ENCODE data around the gene C1orf53. TPM values are rescaled to one million over a fixed set of nuclear protein-coding genes. Genes with fewer than 3 reads are reported as not detected.
"Not testable (repeated sequence)": the region's sequence is repeated elsewhere in the genome, so short reads cannot be mapped to it uniquely, and the experiment has no call there.

Gene C1orf53
- 1 to 10 TPM in 1 of 2 donors, not detected in 1; 1.8 TPM for total RNA-seq

GRCh38 chr1:197902454-197903195, at the start of gene C1orf53:
Gene C1orf53, plus strand, starts transcription at chr1:197902630. Its CDS starts 20 bp downstream, at chr1:197902650.
- H3K4me1 Mint-ChIP-seq (ENCODE audit: low read depth in 2 of 2) = peaks cover 9 to 18% of the 10 kb centered on the region in 2 donors
- peak within 1 kb of the TSS; percentile 58 to 71 for H3K27ac Mint-ChIP-seq
- peak; percentile 98 for ATAC-seq
- peak; percentile 91 for DNase-seq (ENCODE audit: low spot score)
- H3K27me3 Mint-ChIP-seq = peaks cover 31 to 43% of the 10 kb centered on the region in 2 donors
- no peaks in the 10 kb centered on the region for H3K9me3 Mint-ChIP-seq
- H3K4me3 Mint-ChIP-seq = peak within 1 kb of the TSS; percentile 91
- H3K36me3 Mint-ChIP-seq = no peaks in the 10 kb centered on the region

- DNase-seq (ENCODE audit: low spot score); ATAC-seq; H3K9me3 Mint-ChIP-seq; H3K4me1 Mint-ChIP-seq (ENCODE audit: low read depth in 2 of 2); H3K27ac Mint-ChIP-seq; H3K4me3 Mint-ChIP-seq; H3K36me3 Mint-ChIP-seq: not testable (repeated sequence)
- peaks cover 9 to 10% of the 10 kb centered on the region in 2 donors for H3K27me3 Mint-ChIP-seq
Measured at GRCh38 chr1:197855751-197856150, 46.7 kb upstream of the C1orf53 start.

DNA sequence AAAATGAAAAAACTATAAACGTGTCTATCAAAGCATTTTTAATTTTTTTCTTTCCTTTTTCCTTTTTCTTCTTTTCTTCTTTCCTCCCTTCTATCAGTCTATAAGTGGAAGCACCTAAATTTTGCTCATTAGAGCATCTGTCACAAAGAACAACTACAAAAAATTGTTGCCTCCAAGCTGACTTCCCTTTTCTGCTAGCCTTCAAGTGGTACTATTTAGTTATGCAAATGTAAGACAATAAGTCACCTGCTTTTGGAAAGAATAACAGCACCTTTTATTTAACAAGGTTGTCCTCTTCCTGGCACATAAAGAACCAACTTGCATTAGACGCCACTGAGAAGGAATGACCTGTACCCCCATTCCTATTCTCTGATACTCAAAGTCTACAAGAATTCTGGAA, 45.0 kb upstream of the C1orf53 start:
- DNase-seq (ENCODE audit: low spot score) (no peak), ATAC-seq (no peak)
- Mint-ChIP-seq H3K9me3 (no peaks in the 10 kb centered on the region), H3K4me1 (ENCODE audit: low read depth in 2 of 2) (peaks cover 0 to 3% of the 10 kb centered on the region in 2 donors), H3K27me3 (peaks cover 0 to 2% of the 10 kb centered on the region in 2 donors), H3K27ac (no peak overlapping the region), H3K36me3 (no peaks in the 10 kb centered on the region), H3K4me3 (no peak overlapping the region)

GRCh38 chr1:197859024-197859423, 43.4 kb upstream of the C1orf53 start:
- no peaks in the 10 kb centered on the region for H3K9me3 Mint-ChIP-seq
- ATAC-seq (no peak), DNase-seq (ENCODE audit: low spot score) (no peak)
- no peaks in the 10 kb centered on the region for H3K36me3 Mint-ChIP-seq
- H3K4me1 Mint-ChIP-seq (ENCODE audit: low read depth in 2 of 2) = peaks cover 0 to 3% of the 10 kb centered on the region in 2 donors
- no peak overlapping the region for H3K27ac Mint-ChIP-seq
- H3K27me3 Mint-ChIP-seq = peaks cover 0 to 3% of the 10 kb centered on the region in 2 donors
- H3K4me3 Mint-ChIP-seq = no peak overlapping the region

DNA sequence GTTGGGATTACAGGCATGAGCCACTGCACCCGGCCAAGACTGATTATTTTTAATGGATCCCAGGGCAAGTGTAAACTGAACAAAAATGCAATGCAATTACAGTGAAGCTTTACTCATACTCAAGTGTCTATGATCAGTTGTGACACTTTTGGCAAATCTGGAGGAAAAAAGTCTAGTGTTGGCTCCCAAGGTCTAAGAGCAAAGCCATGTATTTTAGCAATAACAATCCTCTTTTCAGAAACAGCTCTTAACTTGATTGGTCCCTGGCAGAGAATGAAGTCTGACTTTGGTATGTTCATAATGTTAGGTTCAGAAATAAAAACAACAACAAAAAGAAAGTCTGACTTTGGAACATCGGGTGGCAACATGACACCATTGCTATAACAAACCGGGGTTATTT, 40.2 kb upstream of the C1orf53 start:
- H3K4me1 Mint-ChIP-seq (ENCODE audit: low read depth in 2 of 2) = no peaks in the 10 kb centered on the region
- no peak for DNase-seq (ENCODE audit: low spot score)
- H3K9me3 Mint-ChIP-seq = no peaks in the 10 kb centered on the region
- H3K4me3 Mint-ChIP-seq = no peak overlapping the region
- H3K36me3 Mint-ChIP-seq = no peaks in the 10 kb centered on the region
- no peak overlapping the region for H3K27ac Mint-ChIP-seq
- no peak for ATAC-seq
- H3K27me3 Mint-ChIP-seq = peaks cover 0 to 3% of the 10 kb centered on the region in 2 donors

- H3K27me3 Mint-ChIP-seq = peaks cover 0 to 3% of the 10 kb centered on the region in 2 donors
- no peak overlapping the region for H3K27ac Mint-ChIP-seq
- ATAC-seq (no peak), DNase-seq (ENCODE audit: low spot score) (no peak)
- H3K9me3 Mint-ChIP-seq = no peaks in the 10 kb centered on the region
- no peaks in the 10 kb centered on the region for H3K36me3 Mint-ChIP-seq
- no peak overlapping the region for H3K4me3 Mint-ChIP-seq
- no peaks in the 10 kb centered on the region for H3K4me1 Mint-ChIP-seq (ENCODE audit: low read depth in 2 of 2)
Measured at GRCh38 chr1:197862671-197863070, 39.8 kb upstream of the C1orf53 start.

DNA sequence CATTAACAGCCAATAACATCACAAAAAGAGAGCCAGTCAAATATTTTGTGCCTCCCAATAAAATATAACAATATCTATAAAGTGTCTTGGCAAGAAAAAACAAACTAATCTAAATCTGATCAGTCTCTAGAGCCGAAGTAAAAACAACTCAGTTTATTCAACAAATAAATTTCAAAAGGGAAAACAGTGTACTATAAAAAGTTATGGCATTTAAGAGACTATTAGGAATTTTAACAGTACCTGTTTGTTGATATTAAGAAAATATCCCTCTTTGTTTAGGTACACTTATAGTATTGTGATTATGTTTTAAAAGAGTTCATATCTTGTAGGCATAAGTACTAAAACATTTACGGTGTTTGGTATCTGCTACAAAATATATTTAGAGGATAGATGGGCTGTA, 36.6 kb upstream of the C1orf53 start:
- DNase-seq (ENCODE audit: low spot score) (no peak), ATAC-seq (no peak)
- Mint-ChIP-seq H3K36me3 (no peaks in the 10 kb centered on the region), H3K4me3 (no peak overlapping the region), H3K9me3 (no peaks in the 10 kb centered on the region), H3K27ac (no peak overlapping the region), H3K27me3 (peaks cover 0 to 3% of the 10 kb centered on the region in 2 donors), H3K4me1 (ENCODE audit: low read depth in 2 of 2) (peaks cover 0 to 3% of the 10 kb centered on the region in 2 donors)

- H3K27me3 Mint-ChIP-seq = no peaks in the 10 kb centered on the region
- peak; percentile 77 to 78 for ATAC-seq
- DNase-seq (ENCODE audit: low spot score) = peak; percentile 73
- H3K27ac Mint-ChIP-seq = no peak overlapping the region
- no peaks in the 10 kb centered on the region for H3K9me3 Mint-ChIP-seq
- no peak overlapping the region for H3K4me3 Mint-ChIP-seq
- peaks cover 0 to 3% of the 10 kb centered on the region in 2 donors for H3K4me1 Mint-ChIP-seq (ENCODE audit: low read depth in 2 of 2)
- H3K36me3 Mint-ChIP-seq = no peaks in the 10 kb centered on the region
Measured at GRCh38 chr1:197868751-197869489, 33.5 kb upstream of the C1orf53 start.

GRCh38 chr1:197869490-197870077, 32.8 kb upstream of the C1orf53 start:
- H3K4me3 Mint-ChIP-seq = no peak overlapping the region
- H3K9me3 Mint-ChIP-seq = no peaks in the 10 kb centered on the region
- no peaks in the 10 kb centered on the region for H3K27me3 Mint-ChIP-seq
- DNase-seq (ENCODE audit: low spot score) = no peak
- H3K36me3 Mint-ChIP-seq = no peaks in the 10 kb centered on the region
- no peak overlapping the region for H3K27ac Mint-ChIP-seq
- peaks cover 0 to 3% of the 10 kb centered on the region in 2 donors for H3K4me1 Mint-ChIP-seq (ENCODE audit: low read depth in 2 of 2)
- no peak for ATAC-seq

DNA sequence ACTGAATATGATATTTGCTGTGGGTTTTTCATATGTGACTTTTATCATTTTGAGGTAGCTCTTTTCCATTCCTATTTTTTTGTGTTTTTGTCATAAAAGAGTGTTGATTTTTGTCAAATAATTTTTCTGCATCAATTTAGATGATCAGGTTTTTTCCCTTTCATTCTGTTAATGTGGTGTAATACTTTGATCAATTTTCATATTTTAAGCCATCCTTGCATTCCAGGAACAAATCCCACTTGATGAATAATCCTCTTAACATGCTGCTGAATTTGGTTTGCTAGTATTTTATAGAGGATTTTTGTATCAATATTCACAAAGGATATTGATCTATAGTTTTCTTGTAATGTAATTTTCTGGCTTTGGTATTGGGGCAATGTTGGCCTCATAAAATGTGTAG, 25.5 kb upstream of the C1orf53 start:
- H3K27me3 Mint-ChIP-seq = peaks cover 20 to 31% of the 10 kb centered on the region in 2 donors
- H3K36me3 Mint-ChIP-seq = peaks cover 28% of the 10 kb centered on the region
- H3K4me1 Mint-ChIP-seq (ENCODE audit: low read depth in 2 of 2) = no peaks in the 10 kb centered on the region
- H3K4me3 Mint-ChIP-seq = no peak overlapping the region
- no peak for DNase-seq (ENCODE audit: low spot score)
- H3K27ac Mint-ChIP-seq = no peak overlapping the region
- no peak for ATAC-seq
- H3K9me3 Mint-ChIP-seq = no peaks in the 10 kb centered on the region

- H3K9me3 Mint-ChIP-seq, ATAC-seq: not testable (repeated sequence)
Measured at GRCh38 chr1:197880385-197880784, 22.0 kb upstream of the C1orf53 start.

GRCh38 chr1:197882241-197882640, 20.2 kb upstream of the C1orf53 start:
- not testable (repeated sequence) for DNase-seq (ENCODE audit: low spot score); H3K27ac Mint-ChIP-seq; ATAC-seq; H3K4me3 Mint-ChIP-seq; H3K9me3 Mint-ChIP-seq; H3K4me1 Mint-ChIP-seq (ENCODE audit: low read depth in 2 of 2)
- Mint-ChIP-seq H3K27me3 (peaks cover 35 to 56% of the 10 kb centered on the region in 2 donors), H3K36me3 (peaks cover 25% of the 10 kb centered on the region)

More at GRCh38 chr1:197880385-197880784, 22.0 kb upstream of the C1orf53 start:
- H3K4me3 Mint-ChIP-seq; DNase-seq (ENCODE audit: low spot score); H3K27ac Mint-ChIP-seq; H3K4me1 Mint-ChIP-seq (ENCODE audit: low read depth in 2 of 2): not testable (repeated sequence)
- Mint-ChIP-seq H3K36me3 (peaks cover 32% of the 10 kb centered on the region), H3K27me3 (peaks cover 38 to 56% of the 10 kb centered on the region in 2 donors)

- Mint-ChIP-seq H3K27me3 (peaks cover 39 to 54% of the 10 kb centered on the region in 2 donors), H3K27ac (no peak overlapping the region), H3K4me1 (ENCODE audit: low read depth in 2 of 2) (no peaks in the 10 kb centered on the region)
Measured at GRCh38 chr1:197884173-197884572, 18.3 kb upstream of the C1orf53 start.

GRCh38 chr1:197890936-197891335, 11.5 kb upstream of the C1orf53 start:
- H3K36me3 Mint-ChIP-seq = no peaks in the 10 kb centered on the region
- DNase-seq (ENCODE audit: low spot score) (no peak), ATAC-seq (no peak)
- H3K4me1 Mint-ChIP-seq (ENCODE audit: low read depth in 2 of 2) = no peaks in the 10 kb centered on the region
- no peak overlapping the region for H3K27ac Mint-ChIP-seq
- H3K27me3 Mint-ChIP-seq = peaks cover 35 to 61% of the 10 kb centered on the region in 2 donors
- H3K9me3 Mint-ChIP-seq = no peaks in the 10 kb centered on the region
- H3K4me3 Mint-ChIP-seq = no peak overlapping the region

More at GRCh38 chr1:197884173-197884572, 18.3 kb upstream of the C1orf53 start:
- peaks cover 9% of the 10 kb centered on the region for H3K36me3 Mint-ChIP-seq
- H3K9me3 Mint-ChIP-seq = no peaks in the 10 kb centered on the region
- ATAC-seq (no peak), DNase-seq (ENCODE audit: low spot score) (no peak)
- no peak overlapping the region for H3K4me3 Mint-ChIP-seq

Data from natural killer cell treated with Interleukin-12 subunit alpha and Interleukin-12 subunit beta and Interleukin-15 and Interleukin-18, amount 100 ng/mL, for 72 hours (primary cell).